HG03521 (cell line): ENCODE results near the gene VWF.
"Not testable (repeated sequence)": the region's sequence is repeated elsewhere in the genome, so short reads cannot be mapped to it uniquely, and the experiment has no call there.

Experiments used
- ATAC-seq: cut with Tn5 transposase; IDR thresholded peaks from one replicate; pipeline ENCODE4 v1.9.1; 2021; ENCODE audit warnings: mild to moderate bottlenecking, moderate library complexity; ENCODE audit not compliant: unreplicated experiment

VWF gene

DNA sequence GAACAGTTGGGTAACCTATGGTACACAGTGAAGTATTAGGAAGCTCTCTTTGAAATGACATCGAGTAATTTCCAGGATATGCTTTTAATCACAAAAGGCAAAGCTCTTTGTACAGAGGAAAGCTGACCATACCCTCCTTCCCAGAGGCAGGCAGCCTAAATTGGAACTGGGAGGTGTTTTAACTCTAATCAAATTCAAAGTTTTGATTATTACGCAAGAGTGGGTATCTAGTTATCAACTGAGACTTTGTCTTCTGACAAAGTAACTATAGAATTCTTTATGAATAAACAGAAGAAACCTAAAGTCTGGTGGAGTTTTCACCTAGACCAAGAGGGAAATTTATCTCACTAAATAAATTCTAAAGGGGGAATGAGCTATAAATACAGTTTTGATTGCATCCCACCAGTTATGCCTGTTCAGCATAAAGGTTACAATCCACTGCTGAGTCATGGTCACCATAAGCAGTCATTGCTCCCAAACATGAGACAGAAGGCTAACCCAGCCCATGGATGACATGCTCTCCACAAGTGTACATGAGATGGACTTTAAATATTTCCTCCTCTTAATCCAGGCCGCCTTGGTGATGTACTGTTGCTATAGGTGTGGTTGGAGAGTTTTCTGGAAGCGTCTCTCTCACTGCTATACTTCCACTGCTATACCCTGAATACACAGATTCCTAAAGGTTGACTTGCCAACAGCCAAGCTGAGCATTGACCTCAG lies 113.7 kb downstream of the VWF start:
- ATAC-seq: not testable (repeated sequence)

DNA sequence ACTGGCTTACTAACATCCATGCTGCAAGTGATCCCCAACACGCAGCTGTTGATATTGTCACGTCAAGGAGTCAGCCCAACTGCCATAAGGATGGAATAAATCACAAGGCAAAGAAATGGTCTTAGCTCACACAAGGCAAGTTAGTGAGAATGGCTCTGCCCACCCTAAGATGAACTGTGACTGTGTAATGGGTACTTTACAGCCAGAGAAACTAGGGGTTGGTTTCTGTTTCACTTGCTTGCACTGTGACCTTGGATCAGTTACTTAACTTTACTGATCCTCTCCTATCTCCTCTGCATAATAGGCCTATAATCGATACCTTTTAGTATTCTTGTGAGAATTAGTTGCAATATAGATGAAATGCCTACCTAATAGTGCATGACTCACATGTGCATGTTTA lies 127.2 kb downstream of the VWF start:
- no peak for ATAC-seq

DNA sequence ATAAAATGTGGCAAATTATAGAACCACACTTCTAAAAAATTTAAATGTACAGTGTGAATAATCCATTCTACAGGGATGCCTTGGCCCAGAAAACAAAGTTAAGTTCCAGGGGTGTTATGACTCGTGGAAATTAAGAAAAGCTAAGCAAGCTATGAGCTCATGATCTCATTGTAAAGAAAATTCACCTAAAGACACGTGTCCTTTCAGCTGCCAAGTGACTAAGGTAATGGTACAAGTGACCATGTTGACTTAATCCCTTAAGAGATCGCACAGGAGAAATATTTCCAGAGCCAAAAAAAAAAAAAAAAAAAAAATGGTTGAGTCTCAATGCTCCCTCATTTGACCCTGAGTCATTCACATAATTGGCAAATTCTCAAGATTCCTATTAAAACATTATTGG lies 128.0 kb downstream of the VWF start:
- no peak for ATAC-seq

DNA sequence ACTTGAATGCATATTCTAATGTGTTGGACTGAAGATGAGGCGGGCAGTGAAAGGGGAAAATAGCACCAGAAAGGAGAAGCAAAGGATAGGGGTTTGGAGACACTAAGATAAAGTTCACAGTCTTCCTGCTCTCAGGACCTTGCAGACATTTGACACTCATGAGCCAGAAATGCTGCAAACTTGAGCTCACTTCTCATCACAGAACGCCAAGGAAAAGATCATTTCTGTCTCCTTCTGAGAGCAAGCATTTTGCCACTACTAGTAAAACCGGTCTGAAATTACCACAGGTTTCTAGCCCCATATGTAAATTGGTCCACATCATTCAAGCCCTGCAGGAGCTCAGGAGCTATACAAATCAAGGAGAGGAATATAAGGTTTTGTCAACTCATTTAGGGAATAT lies 134.8 kb downstream of the VWF start:
- ATAC-seq: no peak

DNA sequence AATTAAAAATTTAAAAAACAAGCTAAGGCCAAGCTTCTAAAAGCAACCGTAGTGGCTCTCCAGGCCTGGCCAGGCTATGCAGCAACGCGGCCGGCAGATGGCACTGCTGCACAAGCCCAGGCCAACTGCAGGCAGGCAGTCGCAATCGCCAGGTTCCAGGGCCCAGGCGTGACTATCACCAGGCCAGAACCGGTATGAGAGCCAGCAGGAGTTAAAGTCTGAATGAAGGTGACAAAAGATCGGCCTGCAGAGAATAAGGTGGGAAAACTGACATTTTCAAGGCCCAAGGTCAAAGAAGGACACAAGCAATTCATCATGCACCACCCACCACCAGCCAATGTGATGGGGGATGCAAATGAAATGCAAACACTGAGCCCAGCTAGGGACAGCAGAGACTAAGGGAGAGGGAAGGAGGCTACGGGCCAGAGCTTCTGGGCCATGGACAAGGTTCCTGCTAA lies 135.8 kb downstream of the VWF start:
- no peak for ATAC-seq

DNA sequence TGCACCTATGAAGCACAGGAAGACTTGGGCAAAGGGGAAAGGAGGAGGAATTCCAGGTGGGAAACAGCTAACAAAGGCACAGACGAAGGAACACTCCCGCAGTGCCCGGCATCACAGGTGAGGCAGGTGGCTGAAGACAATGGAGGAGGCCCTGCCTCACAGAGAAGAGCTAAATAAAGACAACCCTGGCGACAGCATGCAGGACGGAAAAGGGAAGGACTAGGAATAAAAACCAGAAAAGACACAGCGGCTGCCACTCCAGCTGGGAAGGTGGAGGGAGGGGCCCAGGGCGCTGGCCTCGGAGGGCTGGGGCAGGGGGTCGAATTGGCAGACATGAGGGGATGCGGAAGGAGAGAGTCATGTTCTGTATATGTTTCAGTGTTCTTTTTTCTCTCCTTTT lies 136.4 kb downstream of the VWF start:
- no peak for ATAC-seq

DNA sequence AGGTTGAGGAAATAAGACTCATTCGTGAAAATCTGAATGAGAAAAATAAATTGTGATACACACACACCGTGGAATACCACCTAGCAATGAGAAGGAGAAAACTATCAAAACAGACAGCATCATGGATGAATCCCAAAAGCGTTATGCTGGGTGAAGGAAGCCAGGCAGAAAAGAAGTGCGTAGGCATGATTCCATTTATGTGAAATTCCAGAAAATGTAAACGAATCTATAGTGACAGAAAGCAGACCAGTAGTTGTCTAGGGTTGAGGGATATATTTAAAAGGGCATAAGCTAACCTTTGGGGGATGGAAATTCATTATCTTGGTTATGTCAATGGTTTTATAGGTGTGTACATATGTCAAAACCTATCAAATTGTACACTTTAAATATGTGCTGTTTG lies 136.9 kb downstream of the VWF start:
- no peak for ATAC-seq

DNA sequence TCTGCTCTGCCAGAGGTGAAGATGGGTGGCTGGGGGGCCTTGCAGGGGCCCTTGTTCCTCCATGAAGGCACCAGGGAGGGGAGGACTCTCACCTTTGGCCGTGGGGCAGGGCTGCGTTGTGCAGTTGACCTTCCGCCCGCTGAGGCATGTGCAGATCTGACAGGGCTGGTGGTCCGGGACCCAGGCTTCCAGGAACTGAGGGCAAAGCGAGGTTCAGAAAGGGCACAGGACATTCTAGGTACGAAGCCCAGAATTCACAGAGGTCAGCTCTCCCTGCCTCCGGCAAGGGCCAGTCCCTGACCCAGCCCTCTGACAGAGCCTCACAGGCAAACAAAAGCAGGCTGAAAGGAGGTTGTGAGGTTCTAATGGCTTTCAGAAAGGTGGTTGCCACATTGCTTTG lies 139.0 kb downstream of the VWF start:
- ATAC-seq: no peak

DNA sequence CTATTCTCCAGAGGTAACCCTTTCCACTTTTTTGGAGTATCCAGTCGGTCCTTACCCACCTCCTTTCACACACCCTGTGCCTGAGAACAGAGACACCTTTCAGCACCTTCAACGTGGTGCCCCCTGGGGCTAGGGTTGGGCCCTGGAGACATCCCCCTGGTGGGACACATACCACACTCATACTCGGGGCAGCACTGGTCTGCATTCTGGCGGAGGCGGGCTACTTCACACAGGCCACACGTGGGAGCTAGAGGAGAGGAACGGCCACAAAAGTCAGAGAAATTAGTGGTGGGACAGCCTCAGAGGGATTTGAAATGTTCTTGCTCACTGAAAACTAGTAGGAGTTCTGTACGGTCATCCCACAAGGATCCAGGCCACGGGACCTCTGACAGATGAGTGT lies 139.6 kb downstream of the VWF start:
- ATAC-seq: no peak

DNA sequence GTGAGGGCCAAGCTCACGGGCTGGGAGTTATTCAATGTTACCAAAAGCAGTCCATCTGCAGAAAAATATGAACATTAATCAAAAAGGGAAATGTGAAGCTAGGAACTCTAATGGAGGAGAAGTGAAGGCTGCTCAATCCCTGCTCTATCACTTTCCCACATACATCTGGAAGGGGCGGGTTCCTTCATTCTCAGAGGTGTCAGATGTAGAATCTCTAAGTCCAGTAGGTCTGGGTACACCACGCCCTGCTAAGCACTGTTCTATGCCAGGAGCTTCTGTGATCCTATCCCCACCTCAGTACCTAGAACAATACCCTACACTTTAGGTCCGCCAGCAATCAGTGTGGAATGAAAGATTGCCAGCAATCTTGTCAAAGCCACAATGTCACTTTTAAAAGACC lies 142.4 kb downstream of the VWF start:
- no peak for ATAC-seq

DNA sequence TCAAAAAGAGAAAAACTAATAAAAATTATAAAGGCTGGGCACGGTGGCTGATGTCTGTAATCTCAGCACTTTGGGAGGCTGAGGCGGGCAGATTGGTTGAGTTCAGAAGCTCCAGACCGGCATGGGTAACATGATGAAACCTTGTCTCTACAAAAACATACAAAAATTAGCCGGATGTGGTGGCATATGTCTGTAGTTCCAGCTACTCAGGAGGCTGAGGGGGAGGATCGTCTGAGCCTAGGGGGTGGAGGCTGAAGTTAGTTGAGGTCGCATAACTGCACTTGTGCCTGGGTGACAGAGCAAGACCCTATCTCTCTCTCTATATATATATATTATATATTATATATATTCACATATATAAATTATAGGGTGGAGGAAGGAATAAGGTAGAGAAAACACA lies 146.9 kb downstream of the VWF start:
- ATAC-seq: no peak

DNA sequence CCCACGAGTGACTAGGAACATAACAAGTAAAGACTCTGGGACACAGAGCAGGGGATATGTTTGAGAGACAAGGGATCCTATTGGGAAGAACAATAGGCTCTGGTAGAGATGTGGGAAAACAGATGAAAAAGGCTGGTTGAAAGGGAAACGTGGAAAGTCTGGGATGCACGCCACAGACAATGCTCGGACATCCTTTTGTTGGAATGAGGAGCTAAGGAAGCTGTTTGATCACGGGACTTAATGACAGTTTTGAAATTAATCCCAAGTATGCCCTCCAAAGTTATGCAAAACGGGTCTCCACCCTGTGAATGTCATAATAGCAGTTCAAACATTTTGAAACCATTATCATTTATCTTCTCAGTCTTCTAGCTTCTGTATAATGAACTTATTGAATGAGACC lies 147.8 kb downstream of the VWF start:
- no peak for ATAC-seq

DNA sequence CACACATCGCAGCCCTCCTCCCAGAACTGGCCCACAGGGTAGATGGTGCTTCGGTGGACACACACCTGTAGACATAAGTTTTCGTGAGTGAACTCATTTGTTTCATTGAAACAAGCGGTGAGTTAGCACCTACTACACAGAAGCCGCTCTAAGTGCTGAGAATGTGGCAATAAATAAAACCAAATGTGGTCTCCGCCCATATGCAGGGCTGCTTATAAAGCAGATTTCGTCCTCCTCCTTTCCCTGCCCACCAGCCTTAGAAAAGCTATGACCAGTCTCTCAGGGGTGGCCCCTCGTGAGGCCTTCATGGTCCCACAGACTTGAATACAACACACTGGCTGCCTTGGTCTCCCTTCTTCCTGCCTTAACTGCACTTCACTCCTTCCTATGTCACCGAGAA lies 148.3 kb downstream of the VWF start:
- no peak for ATAC-seq

DNA sequence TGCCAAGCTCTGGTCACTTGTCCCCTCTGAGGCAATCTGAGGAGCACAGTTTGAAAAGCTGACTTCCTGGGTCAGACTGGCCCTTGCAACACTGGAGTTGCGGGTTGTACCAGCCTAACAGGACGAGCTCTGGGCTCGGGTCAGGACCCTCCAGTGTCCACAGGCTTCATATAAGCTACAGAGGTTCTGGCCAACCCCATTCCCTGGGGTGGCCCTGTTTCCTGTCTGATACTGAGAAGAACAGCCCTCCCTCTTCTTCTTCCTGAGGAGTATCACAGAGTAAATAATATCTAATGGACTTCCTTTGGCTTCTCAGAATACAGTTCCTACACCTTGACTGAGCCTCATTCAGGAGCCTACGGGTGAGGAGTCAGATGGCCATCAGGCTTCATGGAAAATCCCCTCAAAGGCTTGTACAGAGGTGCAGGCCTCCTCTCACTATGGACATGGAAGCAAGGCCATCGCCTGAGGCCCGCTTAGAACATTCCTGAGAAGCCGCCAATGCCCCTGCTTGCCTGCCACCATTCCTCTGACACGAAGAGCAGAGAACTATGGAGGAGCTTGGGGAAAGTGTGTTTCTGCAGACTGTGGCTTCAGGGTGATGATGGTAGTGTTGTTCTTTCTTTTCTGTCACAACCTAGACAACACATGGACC lies 150.9 kb downstream of the VWF start:
- ATAC-seq: no peak

DNA sequence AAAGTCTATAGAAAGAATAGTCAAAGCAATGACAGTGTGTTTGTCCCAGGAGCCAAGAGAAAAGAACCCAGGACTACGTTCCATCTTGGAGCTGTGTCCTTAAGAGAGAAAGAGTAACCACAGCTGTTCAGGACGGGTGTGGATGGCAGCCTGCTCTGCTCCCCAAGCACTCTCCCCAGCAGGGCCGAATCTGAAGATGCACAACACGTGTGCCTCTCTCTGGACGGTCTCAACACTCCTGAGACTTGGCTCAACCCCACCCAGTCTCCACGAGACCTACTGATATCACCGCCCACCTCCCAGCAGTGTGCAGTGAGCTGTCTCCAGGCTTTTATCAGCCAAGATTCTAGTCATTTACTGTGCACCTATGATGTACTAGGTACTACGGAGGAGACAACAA lies 152.1 kb downstream of the VWF start:
- ATAC-seq: no peak

DNA sequence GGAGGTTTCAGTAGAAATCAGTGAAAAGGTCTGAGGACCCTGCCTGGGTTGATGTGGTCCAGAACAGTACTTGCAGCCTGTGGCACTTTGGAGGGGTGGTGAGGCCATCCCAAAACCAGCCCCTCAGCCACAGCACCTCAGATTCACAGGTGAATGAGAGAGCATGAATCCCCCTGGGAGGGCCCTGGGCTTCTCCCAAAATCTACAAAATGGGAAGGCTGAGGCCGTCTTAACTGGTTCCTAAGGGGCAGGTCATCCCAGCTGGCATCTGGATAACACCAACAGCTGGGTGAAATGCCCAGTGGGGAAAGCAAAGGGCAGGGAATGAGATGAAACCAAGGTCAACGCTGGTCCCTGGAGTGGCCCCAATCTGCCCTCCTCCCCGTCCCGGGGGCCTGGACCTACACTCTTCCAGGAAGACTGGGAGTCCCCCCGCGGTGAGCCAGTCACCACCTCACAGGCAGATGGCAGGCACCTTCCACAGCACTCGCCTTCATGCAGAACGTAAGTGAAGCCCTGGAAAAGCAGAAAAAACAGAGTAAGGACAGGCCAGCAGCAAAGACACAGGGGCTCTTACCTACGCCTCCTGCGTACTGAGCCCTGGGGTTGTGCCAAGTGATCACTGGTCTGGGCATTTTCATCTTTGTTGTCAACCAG lies 153.1 kb downstream of the VWF start:
- ATAC-seq: no peak

DNA sequence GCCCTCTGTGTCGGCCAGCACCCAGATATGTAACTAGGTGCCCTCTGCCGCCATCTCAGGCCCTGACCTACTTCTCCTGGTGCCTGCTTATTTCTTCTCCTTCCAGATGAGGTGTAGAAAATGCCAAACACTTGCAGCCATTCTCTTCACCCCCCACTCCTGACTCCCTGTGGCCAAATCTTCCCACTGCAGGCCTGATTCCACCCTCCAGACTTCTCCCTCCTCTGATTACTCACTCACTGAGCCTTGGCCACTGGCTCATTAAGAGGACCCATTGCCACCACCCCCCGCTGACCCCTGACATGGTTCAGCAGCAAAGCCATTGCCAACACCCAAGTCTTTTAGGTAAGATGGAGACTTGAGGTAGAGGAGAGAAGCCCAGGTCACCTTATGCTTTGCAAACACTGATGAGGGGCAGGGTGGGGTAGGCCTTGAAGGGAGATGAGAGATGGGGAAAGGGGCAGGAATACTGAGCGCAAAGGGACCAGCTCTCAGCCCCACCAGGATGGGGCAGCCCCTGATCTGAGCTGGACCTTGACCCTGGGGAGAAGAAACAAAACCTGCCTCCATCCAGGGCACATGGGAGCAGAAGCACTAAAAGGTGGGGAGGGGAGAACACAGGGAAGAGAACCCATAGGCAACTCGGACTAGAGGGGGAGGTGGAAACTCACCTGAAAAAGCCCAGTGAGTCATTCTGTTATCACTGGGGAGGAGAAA lies 154.3 kb downstream of the VWF start:
- ATAC-seq: no peak

DNA sequence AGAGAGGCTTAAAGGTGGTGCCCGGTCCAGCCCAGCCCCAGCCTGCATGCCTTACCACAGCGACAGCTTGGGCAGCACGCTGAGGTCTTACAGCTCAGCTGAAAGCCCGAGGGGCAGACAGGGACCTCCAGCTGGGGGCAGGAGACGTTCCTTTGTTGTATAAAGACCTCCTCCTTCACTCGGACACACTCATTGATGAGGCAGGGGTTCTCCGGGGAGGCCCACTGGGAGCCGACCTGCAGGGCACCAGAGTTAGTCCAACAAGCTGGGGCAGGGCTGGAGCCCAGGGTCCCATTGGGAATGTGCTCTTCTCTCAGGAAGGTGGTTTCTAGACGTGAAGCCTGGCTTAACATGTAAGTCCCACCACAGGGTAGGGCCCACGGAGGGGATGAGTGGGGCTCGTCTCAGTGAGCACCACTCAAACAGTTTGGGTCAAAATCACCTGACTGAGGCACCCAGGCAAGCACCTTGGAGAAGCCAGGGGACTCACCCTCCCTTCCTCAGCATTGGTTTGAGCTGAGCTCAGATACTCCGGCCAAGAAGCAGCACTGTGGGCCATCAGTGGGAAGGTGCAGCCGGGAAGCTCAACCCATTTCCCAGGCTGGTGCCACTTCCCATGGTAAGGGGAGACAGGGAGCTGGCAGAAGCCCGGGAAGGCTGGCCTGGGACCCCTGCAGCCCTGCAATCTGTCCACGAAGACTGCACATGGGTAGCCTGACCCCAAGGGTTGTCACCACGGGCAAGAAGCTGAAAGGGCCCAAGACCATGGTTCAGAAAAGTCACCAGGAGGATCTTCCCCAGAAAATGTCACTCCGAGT lies 155.1 kb downstream of the VWF start:
- no peak for ATAC-seq

DNA sequence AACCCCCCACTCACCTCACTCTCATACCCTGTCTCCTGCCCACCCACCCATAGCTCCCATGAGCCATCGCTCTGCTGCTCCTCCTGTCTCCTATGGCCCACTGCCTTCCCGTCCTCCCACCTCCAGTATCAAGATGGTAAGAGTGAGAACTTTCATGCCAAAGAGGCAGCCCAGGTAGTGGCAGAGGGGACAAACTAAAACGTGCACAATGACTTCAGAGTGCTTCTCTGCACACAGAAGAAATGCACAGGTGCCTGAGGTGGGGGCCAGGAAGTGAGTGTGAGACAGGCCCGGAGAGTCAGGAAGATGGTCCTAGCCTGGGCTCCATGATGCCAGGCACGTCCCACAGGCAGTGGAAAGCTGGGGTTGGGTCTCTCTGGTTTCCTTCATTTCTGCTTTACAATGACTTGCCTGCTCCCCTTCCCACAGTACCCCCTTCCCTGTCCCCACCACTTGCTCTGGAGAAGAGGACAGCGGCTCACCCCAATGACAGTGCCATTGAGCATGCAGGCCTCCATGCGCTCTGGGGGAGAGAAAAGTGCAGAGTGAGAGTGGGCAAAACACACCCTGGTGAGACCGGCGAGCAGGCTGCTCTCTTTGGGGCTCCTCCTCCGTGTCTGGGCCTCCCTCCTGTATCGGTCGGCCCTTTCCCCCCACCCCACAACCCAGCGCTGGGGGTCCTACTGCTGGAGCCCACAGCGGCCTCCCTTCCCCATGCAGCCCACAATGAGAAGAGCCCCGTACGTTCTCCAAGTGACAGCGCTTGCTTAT lies 156.6 kb downstream of the VWF start:
- ATAC-seq: no peak

DNA sequence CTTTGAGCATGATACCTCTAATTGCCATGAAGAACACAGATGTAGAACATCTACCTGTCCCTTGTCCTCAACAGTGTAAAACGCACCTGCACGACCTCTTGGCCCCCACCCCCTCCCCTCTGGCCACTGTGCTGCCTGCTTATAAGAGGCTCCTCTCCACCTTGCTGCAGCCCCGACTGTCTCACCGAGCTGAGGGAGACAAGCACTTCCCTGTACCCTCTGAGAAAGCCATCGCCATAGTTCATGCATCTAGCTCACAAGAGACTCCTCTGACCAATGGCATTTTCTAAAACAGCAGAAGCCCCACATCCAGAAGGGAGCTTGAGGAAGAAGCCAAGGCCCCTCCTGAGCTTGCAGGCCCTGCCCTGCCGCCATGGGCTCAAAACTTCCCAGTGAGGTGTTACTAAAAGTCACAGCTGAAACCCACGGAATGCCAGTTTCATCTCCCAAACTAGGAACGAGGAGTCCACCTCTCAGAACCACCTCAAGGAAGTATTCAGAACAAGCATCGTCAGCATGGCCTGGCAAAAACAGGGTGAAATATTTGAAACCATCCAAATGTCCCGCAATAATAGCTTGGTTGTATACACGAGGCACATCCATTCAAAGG lies 157.9 kb downstream of the VWF start:
- ATAC-seq: no peak
